CD14-positive monocyte (primary cell): Measurements from ENCODE around the gene NR1I3. TPM values are rescaled to one million over a fixed set of nuclear protein-coding genes. Genes with fewer than 3 reads are reported as not detected.
A peak's percentile ranks its signal among the peaks of the same experiment; 100 is the strongest.
"Not testable (repeated sequence)": the region's sequence is repeated elsewhere in the genome, so short reads cannot be mapped to it uniquely, and the experiment has no call there.

Source experiments
- DNase-seq, 3 donors: peaks; one replicate each; pipeline ENCODE4 v3.0.0-alpha.2; 2011 to 2022
- H2AFZ ChIP-seq: 2 replicates; pipeline ENCODE4 v1.6.0; 2012; ENCODE audit warnings: mild to moderate bottlenecking, low read depth, low read length, inconsistent platforms; ENCODE audit not compliant: insufficient read depth, poor library complexity, severe bottlenecking
- H3K27ac ChIP-seq, 2 donors: 1 replicate in 1 of 2; 2 replicates in 1 of 2; pipeline ENCODE4 v1.5.1; 2012 to 2013; ENCODE audit warnings: low read length in 2 of 2, control low read depth in 1 of 2, inconsistent platforms in 1 of 2, low read depth in 1 of 2, mild to moderate bottlenecking in 1 of 2
- H3K27me3 ChIP-seq, 2 donors: one replicate each; pipeline versions ENCODE4 v1.6.0 to v1.6.1; 2011 to 2013; ENCODE audit warnings: low read length in 2 of 2; ENCODE audit not compliant: control insufficient read depth in 2 of 2, insufficient read depth in 2 of 2
- H3K36me3 ChIP-seq, 2 donors: replicated peaks in 1 of 2; 1 replicate in 1 of 2; 2 replicates in 1 of 2; pipeline versions ENCODE4 v1.5.1 to v1.6.1; 2012 to 2013; ENCODE audit warnings: low read length in 2 of 2, control low read depth in 1 of 2, inconsistent platforms in 1 of 2, mild to moderate bottlenecking in 1 of 2; ENCODE audit not compliant: insufficient read depth in 2 of 2, control insufficient read depth in 1 of 2
- H3K4me1 ChIP-seq, 2 donors: 1 replicate in 1 of 2; 2 replicates in 1 of 2; pipeline versions ENCODE4 v1.5.1 to v1.6.1; 2012 to 2013; ENCODE audit warnings: low read length in 2 of 2, control low read depth in 1 of 2, inconsistent platforms in 1 of 2, mild to moderate bottlenecking in 1 of 2, moderate library complexity in 1 of 2; ENCODE audit not compliant: insufficient read depth in 2 of 2, control insufficient read depth in 1 of 2
- H3K4me2 ChIP-seq: replicated peaks from 2 replicates; pipeline ENCODE3; 2012; ENCODE audit warnings: low read length, moderate library complexity, mild to moderate bottlenecking; ENCODE audit not compliant: poor library complexity, severe bottlenecking; ENCODE audit errors: extremely low read depth
- H3K4me3 ChIP-seq, 3 experiments: fragments of 200-600 bp in 1 of 3; sonication (generic) in 1 of 3; replicated peaks in 1 of 3; 1 replicate in 2 of 3; 2 replicates in 1 of 3; pipeline ENCODE4 v1.5.1; 2011 to 2013; ENCODE audit warnings: low read length in 3 of 3, mild to moderate bottlenecking in 3 of 3, control low read depth in 2 of 3, low read depth in 2 of 3, inconsistent platforms in 1 of 3, moderate library complexity in 1 of 3
- H3K79me2 ChIP-seq: 2 replicates; pipeline ENCODE4 v1.6.0; 2012; ENCODE audit warnings: mild to moderate bottlenecking, control low read depth, inconsistent platforms, low read length, moderate library complexity; ENCODE audit not compliant: insufficient read depth
- H3K9ac ChIP-seq: 2 replicates; pipeline ENCODE4 v1.6.0; 2017; ENCODE audit warnings: low read length, mild to moderate bottlenecking; ENCODE audit not compliant: insufficient read depth, poor library complexity, severe bottlenecking
- H3K9me3 ChIP-seq, 2 donors: replicated peaks in 1 of 2; 1 replicate in 1 of 2; 2 replicates in 1 of 2; pipeline versions ENCODE4 v1.5.1 to v1.6.1; 2012 to 2013; ENCODE audit warnings: low read length in 2 of 2, control low read depth in 1 of 2; ENCODE audit not compliant: control insufficient read depth in 1 of 2, insufficient read depth in 1 of 2
- H4K20me1 ChIP-seq: 2 replicates; pipeline ENCODE4 v1.6.0; 2012; ENCODE audit warnings: mild to moderate bottlenecking, low read length, control low read depth, moderate library complexity; ENCODE audit not compliant: insufficient read depth
- H3K27ac Mint-ChIP-seq, 7 donors: one replicate each; pipeline ENCODE4 v1.8.0; 2020; ENCODE audit warnings: mild to moderate bottlenecking in 7 of 7, mixed read lengths in 7 of 7, moderate library complexity in 6 of 7, inconsistent platforms in 2 of 7
- H3K27me3 Mint-ChIP-seq, 3 donors: one replicate each; pipeline ENCODE4 v1.8.0; 2021 to 2022; ENCODE audit warnings: low read depth in 3 of 3, mild to moderate bottlenecking in 3 of 3, mixed read lengths in 3 of 3, moderate library complexity in 3 of 3, inconsistent platforms in 1 of 3
- H3K36me3 Mint-ChIP-seq, 2 donors: one replicate each; pipeline ENCODE4 v1.8.0; 2020; ENCODE audit warnings: mixed read lengths in 2 of 2, inconsistent platforms in 1 of 2, mild to moderate bottlenecking in 1 of 2
- H3K4me1 Mint-ChIP-seq: one replicate; pipeline ENCODE4 v1.8.0; 2020; ENCODE audit warnings: mild to moderate bottlenecking, mixed read lengths
- H3K4me3 Mint-ChIP-seq, 2 donors: one replicate each; pipeline ENCODE4 v1.8.0; 2020; ENCODE audit warnings: mild to moderate bottlenecking in 2 of 2, mixed read lengths in 2 of 2, moderate library complexity in 1 of 2
- H3K9me3 Mint-ChIP-seq, 7 donors: one replicate each; pipeline ENCODE4 v1.8.0; 2020 to 2022; ENCODE audit warnings: mixed read lengths in 7 of 7, mild to moderate bottlenecking in 6 of 7, moderate library complexity in 6 of 7, inconsistent platforms in 2 of 7
- WGBS: methylation state at CpG from one replicate; pipeline ENCODE4 v1.1.5; 2013; ENCODE audit warnings: missing lambda C conversion rate; ENCODE audit not compliant: insufficient coverage; 5-methylcytosine and 5-hydroxymethylcytosine counted together
- intact Hi-C, 2 donors: fragments of 100-400 bp; cut with micrococcal nuclease; formaldehyde crosslinking; loops; one replicate each; pipeline versions ENCODE4 v1.15.0 to v1.15.1; 2023
- polyA plus RNA-seq, 3 donors: library from polyadenylated mRNA; depleted of rRNA in 1 of 3; unstranded in 2 of 3; stranded (reverse) in 1 of 3; fragments of 300-500 nt in 2 of 3; fragments of >200 nt in 1 of 3; fragmentation: Illumina TruSeq in 2 of 3; gene quantifications; 1 replicate in 2 of 3; 2 replicates in 1 of 3; pipeline ENCODE4 v1.2.3, GENCODE V29; 2012 to 2021
- TF ChIP-seq, protein P1 (sequence below): fragments of 200-600 bp; IDR thresholded peaks from one replicate; pipeline ENCODE4 v1.8.0; 2022; ENCODE audit warnings: antibody characterized with exemption, mild to moderate bottlenecking

The NR1I3 gene
- polyA plus RNA-seq, 3 donors, result not detected

DNA sequence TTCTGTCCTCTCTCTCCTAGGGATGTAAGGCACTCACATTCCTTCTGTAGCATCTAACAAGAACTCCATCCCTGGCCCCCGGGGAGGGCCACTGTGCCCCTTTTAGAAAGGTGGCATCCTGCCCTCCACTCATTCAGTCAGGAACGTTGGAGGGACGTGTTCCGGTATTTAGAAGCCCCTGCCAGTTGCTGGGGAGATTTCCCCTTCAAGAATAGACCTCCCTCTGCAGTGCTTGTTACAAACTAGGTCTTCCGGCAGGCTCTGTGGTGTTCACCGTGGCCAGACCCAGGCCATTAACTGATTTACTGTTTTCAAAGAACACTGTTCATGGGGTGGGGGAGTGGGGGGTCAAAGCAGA lies 21.3 kb upstream of the NR1I3 start:
- WGBS, result 60% methylated on average over 1 of the region's 6 CpGs
- H3K4me3 ChIP-seq, result peak overlapping the region in 1 of 3 experiments; percentile 52
- H3K27ac ChIP-seq, result no peak overlapping the region
- peaks cover 39 to 54% of the 10 kb centered on the region in 2 donors for H3K27me3 ChIP-seq
- H2AFZ ChIP-seq, result peak overlapping the region; percentile 57
- Mint-ChIP-seq H3K36me3 (peaks cover 12 to 14% of the 10 kb centered on the region in 2 donors), H3K27ac (no peak overlapping the region), H3K4me1 (peaks cover 20% of the 10 kb centered on the region), H3K27me3 (peaks cover 52 to 56% (median 53%) of the 10 kb centered on the region in 3 donors), H3K4me3 (peak overlapping the region; percentile 37 to 82), H3K9me3 (peaks cover 20 to 32% (median 24%) of the 10 kb centered on the region in 7 donors)
- TF ChIP-seq, protein P1, sequence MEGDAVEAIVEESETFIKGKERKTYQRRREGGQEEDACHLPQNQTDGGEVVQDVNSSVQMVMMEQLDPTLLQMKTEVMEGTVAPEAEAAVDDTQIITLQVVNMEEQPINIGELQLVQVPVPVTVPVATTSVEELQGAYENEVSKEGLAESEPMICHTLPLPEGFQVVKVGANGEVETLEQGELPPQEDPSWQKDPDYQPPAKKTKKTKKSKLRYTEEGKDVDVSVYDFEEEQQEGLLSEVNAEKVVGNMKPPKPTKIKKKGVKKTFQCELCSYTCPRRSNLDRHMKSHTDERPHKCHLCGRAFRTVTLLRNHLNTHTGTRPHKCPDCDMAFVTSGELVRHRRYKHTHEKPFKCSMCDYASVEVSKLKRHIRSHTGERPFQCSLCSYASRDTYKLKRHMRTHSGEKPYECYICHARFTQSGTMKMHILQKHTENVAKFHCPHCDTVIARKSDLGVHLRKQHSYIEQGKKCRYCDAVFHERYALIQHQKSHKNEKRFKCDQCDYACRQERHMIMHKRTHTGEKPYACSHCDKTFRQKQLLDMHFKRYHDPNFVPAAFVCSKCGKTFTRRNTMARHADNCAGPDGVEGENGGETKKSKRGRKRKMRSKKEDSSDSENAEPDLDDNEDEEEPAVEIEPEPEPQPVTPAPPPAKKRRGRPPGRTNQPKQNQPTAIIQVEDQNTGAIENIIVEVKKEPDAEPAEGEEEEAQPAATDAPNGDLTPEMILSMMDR, result no peak
- intact Hi-C loops, result no loop called here
- peaks cover 8 to 10% of the 10 kb centered on the region in 2 donors for H3K4me1 ChIP-seq
- peak overlapping the region; percentile 1 for H3K9ac ChIP-seq
- no peak for DNase-seq
- peaks cover 23 to 46% of the 10 kb centered on the region in 2 donors for H3K9me3 ChIP-seq
- H3K4me2 ChIP-seq, result no peak overlapping the region
- no peaks in the 10 kb centered on the region for H4K20me1 ChIP-seq
- no peaks in the 10 kb centered on the region for H3K36me3 ChIP-seq
- no peaks in the 10 kb centered on the region for H3K79me2 ChIP-seq

DNA sequence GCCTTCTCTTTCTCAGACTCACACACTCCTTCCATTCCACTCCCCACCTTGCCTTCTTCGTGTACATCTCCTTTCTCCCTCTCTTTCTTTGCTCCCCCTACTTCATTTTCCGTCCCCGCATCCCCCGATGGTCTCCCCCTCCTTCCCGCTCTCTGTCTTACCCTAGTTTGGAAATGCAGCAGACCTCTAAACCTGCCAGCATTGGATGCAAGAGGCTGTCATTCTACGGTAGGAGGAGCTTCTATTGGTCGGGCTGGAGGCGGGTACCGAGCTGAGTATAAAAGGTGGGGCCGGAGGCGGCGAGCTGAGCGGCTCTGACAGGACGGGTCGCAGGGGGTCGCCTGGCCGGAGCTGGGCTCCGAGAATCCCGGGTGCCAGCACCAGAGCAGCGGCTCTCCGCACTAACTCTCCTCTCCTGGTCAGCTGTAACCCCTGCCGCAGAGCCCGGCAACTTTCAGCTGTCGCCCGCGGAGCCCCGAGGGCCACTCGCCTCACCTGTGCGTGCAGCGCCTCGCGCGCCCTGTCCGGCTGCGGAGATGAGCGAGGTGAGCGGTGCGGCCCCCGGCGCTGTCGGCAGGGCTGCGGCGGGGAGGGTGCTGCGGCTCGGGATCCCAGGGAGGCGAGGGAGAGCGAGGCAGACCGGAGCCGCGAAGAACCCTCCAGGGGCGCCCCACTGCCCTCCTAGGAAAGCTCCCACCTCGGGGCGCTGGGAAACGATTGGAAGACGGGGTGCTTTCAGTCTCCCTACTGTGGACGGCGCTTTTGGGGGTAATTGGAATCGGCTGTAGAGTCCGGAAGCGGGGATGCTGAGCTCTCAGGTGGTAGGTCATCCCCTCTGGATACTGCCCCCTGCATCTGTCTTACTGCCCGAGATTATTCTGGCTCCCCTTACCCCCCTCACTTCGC lies 20.7 kb upstream of the NR1I3 start, which contains the start of gene PCP4L1:
Gene PCP4L1 (plus strand): TSS at position 307 of the 906 bp plus-strand sequence. CDS start 230 bp downstream, at position 537.
- peaks cover 39 to 54% of the 10 kb centered on the region in 2 donors for H3K27me3 ChIP-seq
- H3K4me3 ChIP-seq, result peak within 1 kb of the TSS in 2 of 3 experiments; percentile 11 to 52
- no peaks in the 10 kb centered on the region for H3K79me2 ChIP-seq
- no peak for DNase-seq
- H3K27ac Mint-ChIP-seq, result peak within 1 kb of the TSS in 1 of 7 donors; percentile 25
- H3K4me3 Mint-ChIP-seq, result peak within 1 kb of the TSS; percentile 68 to 82
- peak within 1 kb of the TSS; percentile 57 for H2AFZ ChIP-seq
- peaks cover 23 to 46% of the 10 kb centered on the region in 2 donors for H3K9me3 ChIP-seq
- H3K36me3 ChIP-seq, result no peaks in the 10 kb centered on the region
- H3K27me3 Mint-ChIP-seq, result peaks cover 52 to 55% (median 52%) of the 10 kb centered on the region in 3 donors
- intact Hi-C loops, result no loop called here
- H4K20me1 ChIP-seq, result no peaks in the 10 kb centered on the region
- H3K9me3 Mint-ChIP-seq, result peaks cover 20 to 32% (median 24%) of the 10 kb centered on the region in 7 donors
- peaks cover 20% of the 10 kb centered on the region for H3K4me1 Mint-ChIP-seq
- H3K4me2 ChIP-seq, result peak within 1 kb of the TSS; percentile 57
- H3K36me3 Mint-ChIP-seq, result peaks cover 12 to 14% of the 10 kb centered on the region in 2 donors
- peak within 1 kb of the TSS; percentile 1 for H3K9ac ChIP-seq
- TF ChIP-seq, protein P1, result no peak
- peaks cover 8 to 10% of the 10 kb centered on the region in 2 donors for H3K4me1 ChIP-seq
- 3% methylated on average over 49 of the region's 62 CpGs for WGBS
- no peak within 1 kb of the TSS for H3K27ac ChIP-seq

DNA sequence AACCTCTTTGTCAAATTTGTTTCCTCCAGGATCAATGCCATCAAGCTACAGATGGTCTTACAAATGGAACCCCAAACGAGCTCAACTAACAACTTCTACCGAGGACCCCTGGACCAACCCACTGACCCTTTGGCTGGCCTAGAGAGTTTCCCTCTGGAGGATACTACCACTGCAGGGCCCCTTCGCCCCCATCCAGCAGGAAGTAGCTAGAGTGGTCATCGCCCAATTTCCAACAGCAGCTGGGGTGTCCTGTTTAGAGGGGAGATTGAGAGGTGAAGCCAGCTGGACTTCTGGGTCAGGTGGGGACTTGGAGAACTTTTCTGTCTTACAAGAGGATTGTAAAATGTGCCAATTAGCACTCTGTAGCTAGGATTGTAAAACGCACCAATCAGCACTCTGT lies 19.1 kb upstream of the NR1I3 start:
- H3K4me1 ChIP-seq, H3K4me3 ChIP-seq, H4K20me1 ChIP-seq, intact Hi-C loops, H3K27ac Mint-ChIP-seq, H3K36me3 ChIP-seq, DNase-seq, H3K27ac ChIP-seq, H2AFZ ChIP-seq, H3K4me2 ChIP-seq, H3K79me2 ChIP-seq, H3K9ac ChIP-seq: not testable (repeated sequence)
- H3K4me3 Mint-ChIP-seq, result peak overlapping the region in 1 of 2 donors; percentile 82
- Histone ChIP-seq H3K27me3 (peaks cover 39 to 54% of the 10 kb centered on the region in 2 donors), H3K9me3 (peaks cover 23 to 46% of the 10 kb centered on the region in 2 donors)
- H3K4me1 Mint-ChIP-seq, result peaks cover 20% of the 10 kb centered on the region
- WGBS, result 100% methylated on average over 1 of the region's 5 CpGs
- H3K27me3 Mint-ChIP-seq, result peaks cover 50 to 55% (median 52%) of the 10 kb centered on the region in 3 donors
- H3K36me3 Mint-ChIP-seq, result peaks cover 12 to 14% of the 10 kb centered on the region in 2 donors
- peaks cover 20 to 32% (median 24%) of the 10 kb centered on the region in 7 donors for H3K9me3 Mint-ChIP-seq
